ENCODE data around the gene STX4.

STX4 gene

GRCh38 chr16:31083981-31084380 lies 50.6 kb downstream of the STX4 start:
- FAIRE-seq (no peak), DNase-seq (ENCODE audit: insufficient read length, low spot score) (no peak)
- TF ChIP-seq POLR2A (IDR thresholded peaks at IDR 0.05; ENCODE audit: low read depth, low read length): no peak

- FAIRE-seq (no peak), DNase-seq (ENCODE audit: insufficient read length, low spot score) (no peak)
- no peak for TF ChIP-seq POLR2A (IDR thresholded peaks at IDR 0.05; ENCODE audit: low read depth, low read length)
These were observed 51.4 kb downstream of the STX4 start for GRCh38 chr16:31084584-31085302.

GRCh38 chr16:31085411-31085810 lies 52.1 kb downstream of the STX4 start:
- TF ChIP-seq POLR2A (IDR thresholded peaks at IDR 0.05; ENCODE audit: low read depth, low read length): no peak
- FAIRE-seq (no peak), DNase-seq (ENCODE audit: insufficient read length, low spot score) (no peak)

DNA sequence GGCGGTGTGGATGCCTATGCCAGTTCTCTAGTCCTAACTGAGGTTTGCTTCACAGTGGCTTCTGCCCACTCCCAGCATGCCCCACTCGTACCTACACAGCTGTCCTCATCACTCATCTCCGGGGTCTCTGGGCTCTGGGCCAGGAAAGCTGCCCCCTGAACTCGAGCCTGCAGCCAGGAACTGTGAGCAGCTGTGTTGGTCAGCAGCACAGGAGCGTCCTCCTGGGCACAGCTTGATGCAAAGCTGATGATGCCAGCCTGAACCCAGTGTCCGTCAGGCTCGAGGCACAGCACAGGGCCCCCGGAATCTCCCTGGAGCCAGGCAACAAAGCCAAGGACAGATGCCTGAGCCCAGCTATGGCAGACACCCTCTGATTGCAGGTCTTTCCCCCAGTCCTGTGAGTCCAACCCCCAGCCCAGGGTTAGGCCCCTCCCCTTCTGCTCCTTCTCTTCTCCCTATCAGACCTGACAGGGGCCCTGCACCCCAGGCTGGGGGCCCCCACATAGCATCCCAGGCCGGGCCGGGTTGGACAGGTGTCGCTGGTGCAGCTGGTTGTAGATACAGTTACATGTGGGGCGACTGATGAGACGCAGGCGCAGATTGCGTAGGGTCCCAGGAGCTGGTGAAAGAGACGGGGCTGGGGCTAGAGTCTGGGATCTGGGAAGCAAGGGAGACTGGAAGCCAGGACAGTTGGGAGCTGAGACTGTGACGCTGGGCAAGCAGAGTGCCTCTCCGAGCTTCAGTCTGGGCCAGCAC lies 52.7 kb downstream of the STX4 start:
- no peak for FAIRE-seq

DNA sequence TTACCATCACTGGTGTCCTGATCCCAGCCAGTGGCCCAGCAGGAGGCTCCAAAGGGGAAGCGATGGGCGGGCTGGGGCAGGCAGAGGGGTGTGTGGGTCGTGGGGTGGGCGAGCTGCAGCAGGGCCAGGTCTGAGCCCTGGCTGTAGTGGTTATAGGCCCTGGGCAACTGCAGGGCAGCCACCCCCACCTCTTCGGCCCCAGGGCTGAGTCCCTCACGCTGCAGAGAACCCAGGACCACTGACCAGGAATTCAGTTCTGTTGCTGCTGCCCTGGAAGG lies 53.2 kb downstream of the STX4 start:
- FAIRE-seq: no peak
- no peak for TF ChIP-seq POLR2A (IDR thresholded peaks at IDR 0.05; ENCODE audit: low read depth, low read length)

More for the DNA sequence above, 52.7 kb downstream of the STX4 start:
- no peak for DNase-seq (ENCODE audit: insufficient read length, low spot score)
- TF ChIP-seq POLR2A (IDR thresholded peaks at IDR 0.05; ENCODE audit: low read depth, low read length): no peak

GRCh38 chr16:31087481-31087880 lies 54.1 kb downstream of the STX4 start:
- no peak for FAIRE-seq
- TF ChIP-seq POLR2A (IDR thresholded peaks at IDR 0.05; ENCODE audit: low read depth, low read length): no peak
- DNase-seq (ENCODE audit: insufficient read length, low spot score): no peak

More for the DNA sequence above, 53.2 kb downstream of the STX4 start:
- DNase-seq (ENCODE audit: insufficient read length, low spot score): no peak

GRCh38 chr16:31087971-31088370 lies 54.6 kb downstream of the STX4 start:
- TF ChIP-seq POLR2A (IDR thresholded peaks at IDR 0.05; ENCODE audit: low read depth, low read length): no peak
- no peak for DNase-seq (ENCODE audit: insufficient read length, low spot score)
- FAIRE-seq: no peak

GRCh38 chr16:31088459-31089183 lies 55.3 kb downstream of the STX4 start, which contains the start of gene PRSS53:
Gene PRSS53 (minus strand): TSS chr16:31088943. CDS start chr16:31088809, 134 bp downstream.
- DNase-seq (ENCODE audit: insufficient read length, low spot score): no peak
- TF ChIP-seq POLR2A (IDR thresholded peaks at IDR 0.05; ENCODE audit: low read depth, low read length): no peak
- no peak for FAIRE-seq

- DNase-seq (ENCODE audit: insufficient read length, low spot score) (no peak), FAIRE-seq (no peak)
- TF ChIP-seq POLR2A (IDR thresholded peaks at IDR 0.05; ENCODE audit: low read depth, low read length): no peak
These were observed 55.8 kb downstream of the STX4 start for GRCh38 chr16:31089199-31089598.
